ENCODE data around the gene PDE2A.
"Not testable (repeated sequence)": the region's sequence is repeated elsewhere in the genome, so short reads cannot be mapped to it uniquely, and the experiment has no call there.

PDE2A gene

GRCh38 chr11:72561856-72562255 is 112.4 kb downstream of the PDE2A start:
- TF ChIP-seq CTCF (IDR thresholded peaks at IDR 0.05; ENCODE audit: low read depth, low read length) = no peak
- no peak overlapping the region for H3K4me3 ChIP-seq (ENCODE audit: low read depth, low read length)
- in situ Hi-C loops (cut with HindIII; ENCODE audit: low sequenced_read_pairs) = no loop called here
- no peak for DNase-seq (ENCODE audit: low read depth, low spot score)

GRCh38 chr11:72560864-72561263 is 113.4 kb downstream of the PDE2A start:
- H3K4me3 ChIP-seq (ENCODE audit: low read depth, low read length); DNase-seq (ENCODE audit: low read depth, low spot score); in situ Hi-C loops (cut with HindIII; ENCODE audit: low sequenced_read_pairs): not testable (repeated sequence)

GRCh38 chr11:72556433-72556832 is 117.8 kb downstream of the PDE2A start:
- no peak for DNase-seq (ENCODE audit: low read depth, low spot score)
- no peak for TF ChIP-seq CTCF (IDR thresholded peaks at IDR 0.05; ENCODE audit: low read depth, low read length)
- H3K4me3 ChIP-seq (ENCODE audit: low read depth, low read length) = no peak overlapping the region
- in situ Hi-C loops (cut with HindIII; ENCODE audit: low sequenced_read_pairs) = no loop called here

GRCh38 chr11:72555014-72555522 is 119.2 kb downstream of the PDE2A start:
- DNase-seq (ENCODE audit: low read depth, low spot score); H3K4me3 ChIP-seq (ENCODE audit: low read depth, low read length); in situ Hi-C loops (cut with HindIII; ENCODE audit: low sequenced_read_pairs): not testable (repeated sequence)

- H3K4me3 ChIP-seq (ENCODE audit: low read depth, low read length) = no peak overlapping the region
- in situ Hi-C loops (cut with HindIII; ENCODE audit: low sequenced_read_pairs) = no loop called here
- no peak for DNase-seq (ENCODE audit: low read depth, low spot score)
- TF ChIP-seq CTCF (IDR thresholded peaks at IDR 0.05; ENCODE audit: low read depth, low read length) = no peak
These were observed 120.5 kb downstream of the PDE2A start for GRCh38 chr11:72553706-72554105.

- no peak for TF ChIP-seq CTCF (IDR thresholded peaks at IDR 0.05; ENCODE audit: low read depth, low read length)
- no peak for DNase-seq (ENCODE audit: low read depth, low spot score)
- in situ Hi-C loops (cut with HindIII; ENCODE audit: low sequenced_read_pairs) = no loop called here
- no peak overlapping the region for H3K4me3 ChIP-seq (ENCODE audit: low read depth, low read length)
These were observed 121.8 kb downstream of the PDE2A start for GRCh38 chr11:72552399-72552910.

GRCh38 chr11:72551571-72551970 is 122.7 kb downstream of the PDE2A start:
- in situ Hi-C loops (cut with HindIII; ENCODE audit: low sequenced_read_pairs) = no loop called here
- TF ChIP-seq CTCF (IDR thresholded peaks at IDR 0.05; ENCODE audit: low read depth, low read length) = no peak
- no peak for DNase-seq (ENCODE audit: low read depth, low spot score)
- no peak overlapping the region for H3K4me3 ChIP-seq (ENCODE audit: low read depth, low read length)

GRCh38 chr11:72548463-72548862 is 125.8 kb downstream of the PDE2A start:
- no peak overlapping the region for H3K4me3 ChIP-seq (ENCODE audit: low read depth, low read length)
- DNase-seq (ENCODE audit: low read depth, low spot score) = no peak
- no peak for TF ChIP-seq CTCF (IDR thresholded peaks at IDR 0.05; ENCODE audit: low read depth, low read length)
- in situ Hi-C loops (cut with HindIII; ENCODE audit: low sequenced_read_pairs) = no loop called here

Data from astrocyte of the spinal cord (primary cell).